Left lung (tissue), 10 donors: Measurements from ENCODE around the gene KMT2B. TPM values are rescaled to one million over a fixed set of nuclear protein-coding genes. Genes with fewer than 3 reads are reported as not detected.

Experiments
- ATAC-seq: fragments of 200-7000 bp; cut with Tn5 transposase; one replicate; pipeline ENCODE4 v1.9.1; 2020; ENCODE audit warnings: moderate library complexity
- DNase-seq, 4 donors: peaks; one replicate each; pipeline ENCODE4 v3.0.0-alpha.2; 2013 to 2020
- H3K27ac ChIP-seq, 2 donors: fragments of 200-600 bp; sonication (generic) in 1 of 2; one replicate each; pipeline versions ENCODE4 v1.5.0 to v1.8.0; 2020 to 2021
- H3K27me3 ChIP-seq, 2 donors: fragments of 200-600 bp; sonication (generic) in 1 of 2; one replicate each; pipeline versions ENCODE4 v1.5.0 to v1.8.0; 2020 to 2021
- H3K36me3 ChIP-seq, 2 donors: fragments of 200-600 bp; sonication (generic) in 1 of 2; one replicate each; pipeline versions ENCODE4 v1.5.0 to v1.8.0; 2020 to 2021
- H3K4me1 ChIP-seq, 2 donors: fragments of 200-600 bp; one replicate each; pipeline ENCODE4 v1.8.0; 2021
- H3K4me3 ChIP-seq, 2 donors: fragments of 200-600 bp; sonication (generic) in 1 of 2; one replicate each; pipeline versions ENCODE4 v1.5.0 to v1.8.0; 2020 to 2021; ENCODE audit warnings: mild to moderate bottlenecking in 1 of 2
- H3K9me3 ChIP-seq, 2 donors: fragments of 200-600 bp; sonication (generic) in 1 of 2; one replicate each; pipeline versions ENCODE4 v1.5.0 to v1.8.0; 2020 to 2021
- CTCF ChIP-seq, 2 donors: fragments of 200-600 bp; sonication (generic) in 1 of 2; IDR thresholded peaks; one replicate each; pipeline versions ENCODE4 v1.5.0 to v1.8.0; 2021; ENCODE audit warnings: antibody characterized with exemption in 2 of 2
- intact Hi-C, 2 donors: fragments of 100-400 bp; cut with DNase I; formaldehyde crosslinking; loops; one replicate each; pipeline versions ENCODE4 v1.11.2 to v1.14.2; 2022
- polyA plus RNA-seq, 6 donors: library from polyadenylated mRNA; unstranded; fragments of 120-200 nt; gene quantifications; one replicate each; pipeline ENCODE4 v1.2.1, GENCODE V29; 2013; ENCODE audit not compliant: insufficient read length in 6 of 6
- total RNA-seq, 2 donors: library from RNA; stranded (reverse); fragmentation: NEBNext Ultra II Directional; extraction: Animal tissue kit (Norgen Biotek cat#: 25700); gene quantifications; one replicate each; pipeline ENCODE4 v1.2.1, GENCODE V29; 2021
- donor health status: DM: no; HTN: yes; CAD: no.
- donor health status: DM: no; HTN: no; CAD: no.

KMT2B gene
- total and polyA plus RNA-seq, 8 donors: 27.9 to 39.1 (median 33.9) TPM

DNA sequence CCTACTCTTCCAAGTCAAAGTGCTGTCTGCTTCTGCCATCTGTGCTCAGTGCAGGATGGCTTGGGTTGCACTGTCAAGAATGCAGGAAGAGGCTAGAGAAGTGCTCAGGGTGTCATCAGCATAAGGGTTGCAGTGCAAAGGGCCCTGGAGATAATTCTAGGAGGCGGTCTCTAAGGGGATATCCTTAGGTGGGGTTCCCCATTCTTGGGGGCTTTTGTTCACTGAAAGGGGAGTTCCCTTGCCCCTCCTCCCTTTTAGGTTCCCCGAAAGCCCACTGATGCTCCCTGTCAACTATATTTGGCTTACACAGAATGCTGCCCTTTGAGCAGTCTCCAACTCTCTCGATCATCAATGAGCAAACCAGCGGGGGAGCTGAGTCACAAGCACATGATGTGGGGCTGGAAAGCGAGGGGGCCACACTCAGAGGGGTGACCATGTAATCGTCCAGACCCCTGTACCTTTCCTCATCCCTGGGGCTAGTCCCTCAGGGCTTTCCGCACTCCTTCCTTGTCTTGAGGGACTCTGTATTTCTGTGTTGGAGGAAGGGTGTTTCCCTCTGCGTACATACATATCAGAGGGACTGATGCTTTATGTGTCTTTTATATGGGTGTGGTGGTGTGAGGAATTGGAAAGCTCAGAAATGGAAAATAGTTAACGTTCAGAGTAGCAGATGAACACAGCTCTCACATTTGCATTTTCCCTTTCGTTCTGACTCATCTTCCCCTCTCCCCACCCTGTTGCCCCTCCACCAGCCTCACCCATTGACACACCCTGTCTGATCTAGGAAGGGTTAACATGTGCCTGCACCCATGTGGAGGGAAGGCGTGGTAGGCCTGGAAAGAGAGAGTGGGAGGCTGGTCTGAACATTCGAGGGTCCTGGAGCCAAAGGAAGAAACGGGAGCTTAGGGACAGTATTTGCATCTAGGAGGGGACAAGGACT is 6.7 kb upstream of the KMT2B start:
- no peak overlapping the region for H3K4me3 ChIP-seq
- DNase-seq (no peak), ATAC-seq (no peak)
- no peaks in the 10 kb centered on the region for H3K36me3 ChIP-seq
- peaks cover 0 to 42% of the 10 kb centered on the region in 2 donors for H3K27me3 ChIP-seq
- TF ChIP-seq CTCF (IDR thresholded peaks at IDR 0.05): no peak
- no peaks in the 10 kb centered on the region for H3K9me3 ChIP-seq
- intact Hi-C loops: no loop called here
- H3K4me1 ChIP-seq: peaks cover 6 to 7% of the 10 kb centered on the region in 2 donors
- H3K27ac ChIP-seq: no peak overlapping the region

GRCh38 chr19:35712567-35713505 is 5.0 kb upstream of the KMT2B start:
- ATAC-seq (no peak), DNase-seq (no peak)
- Histone ChIP-seq H3K4me3 (no peak overlapping the region), H3K36me3 (no peaks in the 10 kb centered on the region), H3K27me3 (peaks cover 0 to 25% of the 10 kb centered on the region in 2 donors), H3K4me1 (peaks cover 7 to 16% of the 10 kb centered on the region in 2 donors), H3K27ac (no peak overlapping the region), H3K9me3 (no peaks in the 10 kb centered on the region)
- intact Hi-C loops: no loop called here
- no peak for TF ChIP-seq CTCF (IDR thresholded peaks at IDR 0.05)

GRCh38 chr19:35713506-35713850 is 4.3 kb upstream of the KMT2B start:
- Histone ChIP-seq H3K4me1 (peaks cover 7 to 19% of the 10 kb centered on the region in 2 donors), H3K36me3 (no peaks in the 10 kb centered on the region), H3K27ac (no peak overlapping the region), H3K9me3 (no peaks in the 10 kb centered on the region), H3K4me3 (no peak overlapping the region), H3K27me3 (peaks cover 0 to 19% of the 10 kb centered on the region in 2 donors)
- TF ChIP-seq CTCF (IDR thresholded peaks at IDR 0.05): no peak
- no peak for ATAC-seq
- intact Hi-C loops: no loop called here
- no peak for DNase-seq

GRCh38 chr19:35713904-35714495 is 3.8 kb upstream of the KMT2B start:
- Histone ChIP-seq H3K27ac (no peak overlapping the region), H3K4me1 (peaks cover 11 to 24% of the 10 kb centered on the region in 2 donors), H3K9me3 (no peaks in the 10 kb centered on the region), H3K4me3 (no peak overlapping the region), H3K36me3 (no peaks in the 10 kb centered on the region), H3K27me3 (peaks cover 0 to 14% of the 10 kb centered on the region in 2 donors)
- ATAC-seq: no peak
- intact Hi-C loops: no loop called here
- no peak for DNase-seq
- no peak for TF ChIP-seq CTCF (IDR thresholded peaks at IDR 0.05)
